WTC11 (cell line): ENCODE measurements around the gene SYNPO2. TPM values are rescaled to one million over a fixed set of nuclear protein-coding genes. Genes with fewer than 3 reads are reported as not detected.

ENCODE experiments used
- ATAC-seq: fragments of 200-7000 bp; cut with Tn5 transposase; 2 replicates; pipeline ENCODE4 v1.10.0; 2021; ENCODE audit warnings: mild to moderate bottlenecking, moderate library complexity
- CTCF ChIA-PET: fragments of 300-600 bp; sonication (Branson Sonifier 250); formaldehyde crosslinking; loops from one replicate; lab custom pipeline; 2021; ENCODE audit warnings: antibody characterized with exemption; lab: Charles Lee
- POLR2A ChIA-PET: fragments of 350-600 bp; sonication (Branson Sonifier 250); formaldehyde crosslinking; loops from one replicate; lab custom pipeline; 2021; ENCODE audit warnings: antibody characterized with exemption; lab: Charles Lee
- DNase-seq: peaks from one replicate; pipeline ENCODE4 v3.0.0; 2021; ENCODE audit warnings: low spot score
- H3K27ac Mint-ChIP-seq: 2 replicates; pipeline ENCODE4 v1.8.0; 2021; ENCODE audit warnings: mixed read lengths
- H3K27me3 Mint-ChIP-seq: 2 replicates; pipeline ENCODE4 v1.8.0; 2021; ENCODE audit warnings: low read depth, mild to moderate bottlenecking, moderate library complexity, mixed read lengths
- H3K36me3 Mint-ChIP-seq: 2 replicates; pipeline ENCODE4 v1.8.0; 2021; ENCODE audit warnings: mixed read lengths
- H3K4me1 Mint-ChIP-seq: 2 replicates; pipeline ENCODE4 v1.8.0; 2022; ENCODE audit warnings: mixed read lengths
- H3K4me3 Mint-ChIP-seq: 2 replicates; pipeline ENCODE4 v1.8.0; 2021; ENCODE audit warnings: mild to moderate bottlenecking, moderate library complexity, mixed read lengths
- H3K9me3 Mint-ChIP-seq: 2 replicates; pipeline ENCODE4 v1.8.0; 2021; ENCODE audit warnings: mixed read lengths
- EMX1 ChIP-seq: fragments of 250-450 bp; sonication (Bioruptor Pico); IDR thresholded peaks from 2 replicates; pipeline ENCODE4 v1.8.0; 2021; ENCODE audit warnings: mild to moderate bottlenecking
- FOXJ3 ChIP-seq: sonication (generic); formaldehyde crosslinking; IDR thresholded peaks from 2 replicates; pipeline ENCODE4 v1.9.0; 2021; ENCODE audit warnings: missing genetic modification reagents, mild to moderate bottlenecking, borderline replicate concordance
- FOXP1 ChIP-seq: sonication (generic); formaldehyde crosslinking; IDR thresholded peaks from 2 replicates; pipeline ENCODE4 v1.8.0; 2022; ENCODE audit warnings: missing genetic modification reagents, mild to moderate bottlenecking, moderate library complexity, borderline replicate concordance
- JUN ChIP-seq: sonication (generic); formaldehyde crosslinking; IDR thresholded peaks from 2 replicates; pipeline ENCODE4 v1.8.0; 2023; ENCODE audit warnings: mild to moderate bottlenecking, missing genetic modification reagents
- KAT7 ChIP-seq: sonication (generic); formaldehyde crosslinking; IDR thresholded peaks from 2 replicates; pipeline ENCODE4 v1.8.1; 2023; ENCODE audit warnings: missing genetic modification reagents, mild to moderate bottlenecking, borderline replicate concordance
- NFATC4 ChIP-seq: fragments of 250-450 bp; sonication (Bioruptor Pico); IDR thresholded peaks from 2 replicates; pipeline ENCODE4 v1.9.0; 2021; ENCODE audit warnings: mild to moderate bottlenecking
- NFE2L1 ChIP-seq: sonication (generic); formaldehyde crosslinking; IDR thresholded peaks from 2 replicates; pipeline ENCODE4 v1.8.1; 2023; ENCODE audit warnings: missing genetic modification reagents
- NFYB ChIP-seq: sonication (generic); formaldehyde crosslinking; conservative IDR thresholded peaks from 2 replicates; pipeline ENCODE4 v1.8.0; 2022; ENCODE audit warnings: low read depth, missing genetic modification reagents
- OVOL2 ChIP-seq: fragments of 250-450 bp; sonication (Bioruptor Pico); IDR thresholded peaks from 2 replicates; pipeline ENCODE4 v1.9.0; 2021; ENCODE audit warnings: mild to moderate bottlenecking, borderline replicate concordance
- RORB ChIP-seq: fragments of 250-450 bp; sonication (Bioruptor Pico); IDR thresholded peaks from 2 replicates; pipeline ENCODE4 v1.9.0; 2021; ENCODE audit warnings: mild to moderate bottlenecking
- SMAD4 ChIP-seq: sonication (generic); formaldehyde crosslinking; IDR thresholded peaks from 2 replicates; pipeline ENCODE4 v1.8.0; 2022; ENCODE audit warnings: mild to moderate bottlenecking, missing genetic modification reagents
- total RNA-seq: library from RNA; stranded (reverse); gene quantifications from 3 replicates; pipeline ENCODE4 v1.2.3, GENCODE V29; 2021
- TF ChIP-seq, protein P1 (sequence below): sonication (generic); formaldehyde crosslinking; IDR thresholded peaks from 2 replicates; pipeline ENCODE4 v1.8.0; 2022; ENCODE audit warnings: mild to moderate bottlenecking, missing genetic modification reagents
- TF ChIP-seq, protein P2 (sequence below): sonication (generic); formaldehyde crosslinking; IDR thresholded peaks from 2 replicates; pipeline ENCODE4 v1.8.1; 2023; ENCODE audit warnings: mild to moderate bottlenecking, missing genetic modification reagents, borderline replicate concordance
- TF ChIP-seq, protein P3 (sequence below): sonication (generic); formaldehyde crosslinking; IDR thresholded peaks from 2 replicates; pipeline ENCODE4 v1.8.0; 2023; ENCODE audit warnings: missing genetic modification reagents, mild to moderate bottlenecking, borderline replicate concordance
- TF ChIP-seq, protein P4 (sequence below): fragments of 200-600 bp; IDR thresholded peaks from 2 replicates; pipeline ENCODE4 v1.8.0; 2022; ENCODE audit warnings: antibody characterized with exemption
- TF ChIP-seq, protein P5 (sequence below): sonication (generic); formaldehyde crosslinking; IDR thresholded peaks from 2 replicates; pipeline ENCODE4 v1.8.1; 2023; ENCODE audit warnings: mild to moderate bottlenecking, missing genetic modification reagents
- TF ChIP-seq, protein P6 (sequence below): sonication (generic); formaldehyde crosslinking; IDR thresholded peaks from 2 replicates; pipeline ENCODE4 v1.8.0; 2022; ENCODE audit warnings: mild to moderate bottlenecking, missing genetic modification reagents

SYNPO2 gene
- total RNA-seq, 1 experiment from 2014 or later = 1.9 TPM

DNA sequence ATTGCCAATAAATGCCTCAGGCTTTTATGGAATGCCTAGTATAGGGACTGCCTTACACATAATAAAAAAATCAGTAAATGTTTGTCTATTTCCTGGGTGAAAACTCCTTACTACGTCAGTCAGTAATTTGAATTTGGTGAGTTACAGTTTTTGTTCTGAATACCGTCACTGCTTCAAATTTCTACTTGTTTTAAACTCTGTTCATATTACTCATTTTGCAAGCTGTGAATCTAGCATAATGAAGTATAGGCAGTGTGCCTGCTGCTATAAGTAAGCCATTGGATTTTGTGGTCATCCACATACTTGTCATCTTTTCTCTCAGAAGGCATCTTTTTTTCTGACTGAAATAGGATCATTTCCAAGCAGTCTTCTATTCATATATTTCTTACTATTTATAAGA is 43.1 kb downstream of the SYNPO2 start:
- no peak overlapping the region for H3K4me3 Mint-ChIP-seq
- no peaks in the 10 kb centered on the region for H3K9me3 Mint-ChIP-seq
- DNase-seq = no peak
- ATAC-seq = no peak
- POLR2A ChIA-PET = no interaction called here
- TF ChIP-seq, protein P1, sequence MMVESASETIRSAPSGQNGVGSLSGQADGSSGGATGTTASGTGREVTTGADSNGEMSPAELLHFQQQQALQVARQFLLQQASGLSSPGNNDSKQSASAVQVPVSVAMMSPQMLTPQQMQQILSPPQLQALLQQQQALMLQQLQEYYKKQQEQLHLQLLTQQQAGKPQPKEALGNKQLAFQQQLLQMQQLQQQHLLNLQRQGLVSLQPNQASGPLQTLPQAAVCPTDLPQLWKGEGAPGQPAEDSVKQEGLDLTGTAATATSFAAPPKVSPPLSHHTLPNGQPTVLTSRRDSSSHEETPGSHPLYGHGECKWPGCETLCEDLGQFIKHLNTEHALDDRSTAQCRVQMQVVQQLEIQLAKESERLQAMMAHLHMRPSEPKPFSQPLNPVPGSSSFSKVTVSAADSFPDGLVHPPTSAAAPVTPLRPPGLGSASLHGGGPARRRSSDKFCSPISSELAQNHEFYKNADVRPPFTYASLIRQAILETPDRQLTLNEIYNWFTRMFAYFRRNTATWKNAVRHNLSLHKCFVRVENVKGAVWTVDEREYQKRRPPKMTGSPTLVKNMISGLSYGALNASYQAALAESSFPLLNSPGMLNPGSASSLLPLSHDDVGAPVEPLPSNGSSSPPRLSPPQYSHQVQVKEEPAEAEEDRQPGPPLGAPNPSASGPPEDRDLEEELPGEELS = no peak
- TF ChIP-seq SMAD4 (CRISPR knock-in tag) (no peak), EMX1 (no peak), OVOL2 (no peak), NFATC4 (no peak), FOXP1 (no peak), FOXJ3 (CRISPR knock-in tag) (no peak), NFYB (CRISPR knock-in tag) (no peak), RORB (CRISPR knock-in tag) (no peak), JUN (CRISPR knock-in tag) (no peak), KAT7 (no peak), NFE2L1 (CRISPR knock-in tag) (no peak)
- TF ChIP-seq, protein P2, sequence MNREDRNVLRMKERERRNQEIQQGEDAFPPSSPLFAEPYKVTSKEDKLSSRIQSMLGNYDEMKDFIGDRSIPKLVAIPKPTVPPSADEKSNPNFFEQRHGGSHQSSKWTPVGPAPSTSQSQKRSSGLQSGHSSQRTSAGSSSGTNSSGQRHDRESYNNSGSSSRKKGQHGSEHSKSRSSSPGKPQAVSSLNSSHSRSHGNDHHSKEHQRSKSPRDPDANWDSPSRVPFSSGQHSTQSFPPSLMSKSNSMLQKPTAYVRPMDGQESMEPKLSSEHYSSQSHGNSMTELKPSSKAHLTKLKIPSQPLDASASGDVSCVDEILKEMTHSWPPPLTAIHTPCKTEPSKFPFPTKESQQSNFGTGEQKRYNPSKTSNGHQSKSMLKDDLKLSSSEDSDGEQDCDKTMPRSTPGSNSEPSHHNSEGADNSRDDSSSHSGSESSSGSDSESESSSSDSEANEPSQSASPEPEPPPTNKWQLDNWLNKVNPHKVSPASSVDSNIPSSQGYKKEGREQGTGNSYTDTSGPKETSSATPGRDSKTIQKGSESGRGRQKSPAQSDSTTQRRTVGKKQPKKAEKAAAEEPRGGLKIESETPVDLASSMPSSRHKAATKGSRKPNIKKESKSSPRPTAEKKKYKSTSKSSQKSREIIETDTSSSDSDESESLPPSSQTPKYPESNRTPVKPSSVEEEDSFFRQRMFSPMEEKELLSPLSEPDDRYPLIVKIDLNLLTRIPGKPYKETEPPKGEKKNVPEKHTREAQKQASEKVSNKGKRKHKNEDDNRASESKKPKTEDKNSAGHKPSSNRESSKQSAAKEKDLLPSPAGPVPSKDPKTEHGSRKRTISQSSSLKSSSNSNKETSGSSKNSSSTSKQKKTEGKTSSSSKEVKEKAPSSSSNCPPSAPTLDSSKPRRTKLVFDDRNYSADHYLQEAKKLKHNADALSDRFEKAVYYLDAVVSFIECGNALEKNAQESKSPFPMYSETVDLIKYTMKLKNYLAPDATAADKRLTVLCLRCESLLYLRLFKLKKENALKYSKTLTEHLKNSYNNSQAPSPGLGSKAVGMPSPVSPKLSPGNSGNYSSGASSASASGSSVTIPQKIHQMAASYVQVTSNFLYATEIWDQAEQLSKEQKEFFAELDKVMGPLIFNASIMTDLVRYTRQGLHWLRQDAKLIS (CRISPR knock-in tag) = no peak
- TF ChIP-seq, protein P3, sequence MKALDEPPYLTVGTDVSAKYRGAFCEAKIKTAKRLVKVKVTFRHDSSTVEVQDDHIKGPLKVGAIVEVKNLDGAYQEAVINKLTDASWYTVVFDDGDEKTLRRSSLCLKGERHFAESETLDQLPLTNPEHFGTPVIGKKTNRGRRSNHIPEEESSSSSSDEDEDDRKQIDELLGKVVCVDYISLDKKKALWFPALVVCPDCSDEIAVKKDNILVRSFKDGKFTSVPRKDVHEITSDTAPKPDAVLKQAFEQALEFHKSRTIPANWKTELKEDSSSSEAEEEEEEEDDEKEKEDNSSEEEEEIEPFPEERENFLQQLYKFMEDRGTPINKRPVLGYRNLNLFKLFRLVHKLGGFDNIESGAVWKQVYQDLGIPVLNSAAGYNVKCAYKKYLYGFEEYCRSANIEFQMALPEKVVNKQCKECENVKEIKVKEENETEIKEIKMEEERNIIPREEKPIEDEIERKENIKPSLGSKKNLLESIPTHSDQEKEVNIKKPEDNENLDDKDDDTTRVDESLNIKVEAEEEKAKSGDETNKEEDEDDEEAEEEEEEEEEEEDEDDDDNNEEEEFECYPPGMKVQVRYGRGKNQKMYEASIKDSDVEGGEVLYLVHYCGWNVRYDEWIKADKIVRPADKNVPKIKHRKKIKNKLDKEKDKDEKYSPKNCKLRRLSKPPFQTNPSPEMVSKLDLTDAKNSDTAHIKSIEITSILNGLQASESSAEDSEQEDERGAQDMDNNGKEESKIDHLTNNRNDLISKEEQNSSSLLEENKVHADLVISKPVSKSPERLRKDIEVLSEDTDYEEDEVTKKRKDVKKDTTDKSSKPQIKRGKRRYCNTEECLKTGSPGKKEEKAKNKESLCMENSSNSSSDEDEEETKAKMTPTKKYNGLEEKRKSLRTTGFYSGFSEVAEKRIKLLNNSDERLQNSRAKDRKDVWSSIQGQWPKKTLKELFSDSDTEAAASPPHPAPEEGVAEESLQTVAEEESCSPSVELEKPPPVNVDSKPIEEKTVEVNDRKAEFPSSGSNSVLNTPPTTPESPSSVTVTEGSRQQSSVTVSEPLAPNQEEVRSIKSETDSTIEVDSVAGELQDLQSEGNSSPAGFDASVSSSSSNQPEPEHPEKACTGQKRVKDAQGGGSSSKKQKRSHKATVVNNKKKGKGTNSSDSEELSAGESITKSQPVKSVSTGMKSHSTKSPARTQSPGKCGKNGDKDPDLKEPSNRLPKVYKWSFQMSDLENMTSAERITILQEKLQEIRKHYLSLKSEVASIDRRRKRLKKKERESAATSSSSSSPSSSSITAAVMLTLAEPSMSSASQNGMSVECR = no peak
- TF ChIP-seq, protein P4, sequence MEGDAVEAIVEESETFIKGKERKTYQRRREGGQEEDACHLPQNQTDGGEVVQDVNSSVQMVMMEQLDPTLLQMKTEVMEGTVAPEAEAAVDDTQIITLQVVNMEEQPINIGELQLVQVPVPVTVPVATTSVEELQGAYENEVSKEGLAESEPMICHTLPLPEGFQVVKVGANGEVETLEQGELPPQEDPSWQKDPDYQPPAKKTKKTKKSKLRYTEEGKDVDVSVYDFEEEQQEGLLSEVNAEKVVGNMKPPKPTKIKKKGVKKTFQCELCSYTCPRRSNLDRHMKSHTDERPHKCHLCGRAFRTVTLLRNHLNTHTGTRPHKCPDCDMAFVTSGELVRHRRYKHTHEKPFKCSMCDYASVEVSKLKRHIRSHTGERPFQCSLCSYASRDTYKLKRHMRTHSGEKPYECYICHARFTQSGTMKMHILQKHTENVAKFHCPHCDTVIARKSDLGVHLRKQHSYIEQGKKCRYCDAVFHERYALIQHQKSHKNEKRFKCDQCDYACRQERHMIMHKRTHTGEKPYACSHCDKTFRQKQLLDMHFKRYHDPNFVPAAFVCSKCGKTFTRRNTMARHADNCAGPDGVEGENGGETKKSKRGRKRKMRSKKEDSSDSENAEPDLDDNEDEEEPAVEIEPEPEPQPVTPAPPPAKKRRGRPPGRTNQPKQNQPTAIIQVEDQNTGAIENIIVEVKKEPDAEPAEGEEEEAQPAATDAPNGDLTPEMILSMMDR = no peak
- TF ChIP-seq, protein P5, sequence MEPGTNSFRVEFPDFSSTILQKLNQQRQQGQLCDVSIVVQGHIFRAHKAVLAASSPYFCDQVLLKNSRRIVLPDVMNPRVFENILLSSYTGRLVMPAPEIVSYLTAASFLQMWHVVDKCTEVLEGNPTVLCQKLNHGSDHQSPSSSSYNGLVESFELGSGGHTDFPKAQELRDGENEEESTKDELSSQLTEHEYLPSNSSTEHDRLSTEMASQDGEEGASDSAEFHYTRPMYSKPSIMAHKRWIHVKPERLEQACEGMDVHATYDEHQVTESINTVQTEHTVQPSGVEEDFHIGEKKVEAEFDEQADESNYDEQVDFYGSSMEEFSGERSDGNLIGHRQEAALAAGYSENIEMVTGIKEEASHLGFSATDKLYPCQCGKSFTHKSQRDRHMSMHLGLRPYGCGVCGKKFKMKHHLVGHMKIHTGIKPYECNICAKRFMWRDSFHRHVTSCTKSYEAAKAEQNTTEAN (CRISPR knock-in tag) = no peak
- TF ChIP-seq, protein P6, sequence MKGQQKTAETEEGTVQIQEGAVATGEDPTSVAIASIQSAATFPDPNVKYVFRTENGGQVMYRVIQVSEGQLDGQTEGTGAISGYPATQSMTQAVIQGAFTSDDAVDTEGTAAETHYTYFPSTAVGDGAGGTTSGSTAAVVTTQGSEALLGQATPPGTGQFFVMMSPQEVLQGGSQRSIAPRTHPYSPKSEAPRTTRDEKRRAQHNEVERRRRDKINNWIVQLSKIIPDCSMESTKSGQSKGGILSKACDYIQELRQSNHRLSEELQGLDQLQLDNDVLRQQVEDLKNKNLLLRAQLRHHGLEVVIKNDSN (CRISPR knock-in tag) = no peak
- H3K27me3 Mint-ChIP-seq = no peaks in the 10 kb centered on the region
- H3K4me1 Mint-ChIP-seq = no peaks in the 10 kb centered on the region
- no peak overlapping the region for H3K27ac Mint-ChIP-seq
- H3K36me3 Mint-ChIP-seq = no peaks in the 10 kb centered on the region
- CTCF ChIA-PET = no interaction called here
